GM12878 (cell line): ENCODE measurements around the gene DOCK2.

Experiments
- ESRRA ChIP-seq: IDR thresholded peaks from 2 replicates; pipeline ENCODE4 v1.6.1; 2012; ENCODE audit warnings: mild to moderate bottlenecking, low read length, improper control_type of control experiment
- EZH2 ChIP-seq: IDR thresholded peaks from 2 replicates; pipeline ENCODE4 v1.6.1; 2012; ENCODE audit warnings: low read depth, mild to moderate bottlenecking, control low read depth, inconsistent platforms, low read length, borderline replicate concordance; ENCODE audit not compliant: control insufficient read depth
- POLR2A ChIP-seq: IDR thresholded peaks from 2 replicates; pipeline ENCODE4 v1.6.1; 2011; ENCODE audit warnings: low read depth, mild to moderate bottlenecking, low read length
- RAD21 ChIP-seq: IDR thresholded peaks from 2 replicates; pipeline ENCODE4 v1.6.1; 2011; ENCODE audit warnings: mild to moderate bottlenecking, low read depth, low read length, moderate library complexity; ENCODE audit not compliant: insufficient read depth
- TF ChIP-seq, protein P1 (sequence below), 3 experiments: IDR thresholded peaks in 2 of 3; conservative IDR thresholded peaks in 1 of 3; 2 replicates each; pipeline ENCODE4 v1.5.1; 2011; ENCODE audit warnings: low read depth in 3 of 3, low read length in 3 of 3, mild to moderate bottlenecking in 3 of 3, control low read depth in 2 of 3, moderate library complexity in 2 of 3, inconsistent platforms in 1 of 3, mixed read lengths in 1 of 3; ENCODE audit not compliant: control insufficient read depth in 2 of 3, insufficient read depth in 1 of 3; ENCODE audit errors: extremely low read depth in 1 of 3
- TF ChIP-seq, protein P2 (sequence below): IDR thresholded peaks from 2 replicates; pipeline ENCODE4 v1.6.1; 2012; ENCODE audit warnings: low read depth, low read length, improper control_type of control experiment
- TF ChIP-seq, protein P3 (sequence below): fragments of 150-350 bp; IDR thresholded peaks from 2 replicates; pipeline ENCODE4 v1.6.1; 2016; ENCODE audit warnings: low read depth, low read length

DNA sequence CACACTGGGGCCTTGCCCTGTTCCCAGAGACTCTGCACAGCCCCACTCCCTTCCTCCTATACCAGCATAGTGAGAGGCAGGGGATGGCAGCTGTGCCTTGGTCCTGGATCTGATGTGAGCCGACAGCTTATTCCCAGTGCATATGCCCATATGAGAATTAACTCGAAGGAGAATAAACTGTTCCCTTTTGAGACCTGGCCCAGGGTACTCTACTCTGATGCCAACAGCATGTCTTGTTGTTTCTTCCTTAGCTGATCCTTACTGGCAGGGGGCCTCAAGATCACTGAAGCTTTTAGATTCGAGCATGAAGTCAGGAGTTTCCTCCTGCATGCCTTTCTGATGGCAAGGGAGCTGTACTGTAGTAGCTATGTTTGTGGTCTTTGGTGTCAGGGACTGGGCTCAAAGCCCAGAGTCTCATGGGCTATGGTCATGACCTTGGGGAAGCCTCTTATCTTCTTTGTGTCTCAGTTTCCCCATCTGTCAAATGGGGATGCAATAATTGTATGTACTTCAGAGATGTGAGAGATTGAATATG, 57.1 kb downstream of the DOCK2 start:
- no peak for TF ChIP-seq RAD21
- TF ChIP-seq, protein P1, sequence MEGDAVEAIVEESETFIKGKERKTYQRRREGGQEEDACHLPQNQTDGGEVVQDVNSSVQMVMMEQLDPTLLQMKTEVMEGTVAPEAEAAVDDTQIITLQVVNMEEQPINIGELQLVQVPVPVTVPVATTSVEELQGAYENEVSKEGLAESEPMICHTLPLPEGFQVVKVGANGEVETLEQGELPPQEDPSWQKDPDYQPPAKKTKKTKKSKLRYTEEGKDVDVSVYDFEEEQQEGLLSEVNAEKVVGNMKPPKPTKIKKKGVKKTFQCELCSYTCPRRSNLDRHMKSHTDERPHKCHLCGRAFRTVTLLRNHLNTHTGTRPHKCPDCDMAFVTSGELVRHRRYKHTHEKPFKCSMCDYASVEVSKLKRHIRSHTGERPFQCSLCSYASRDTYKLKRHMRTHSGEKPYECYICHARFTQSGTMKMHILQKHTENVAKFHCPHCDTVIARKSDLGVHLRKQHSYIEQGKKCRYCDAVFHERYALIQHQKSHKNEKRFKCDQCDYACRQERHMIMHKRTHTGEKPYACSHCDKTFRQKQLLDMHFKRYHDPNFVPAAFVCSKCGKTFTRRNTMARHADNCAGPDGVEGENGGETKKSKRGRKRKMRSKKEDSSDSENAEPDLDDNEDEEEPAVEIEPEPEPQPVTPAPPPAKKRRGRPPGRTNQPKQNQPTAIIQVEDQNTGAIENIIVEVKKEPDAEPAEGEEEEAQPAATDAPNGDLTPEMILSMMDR (IDR thresholded peaks at IDR 0.05 in 2 of 3, conservative IDR thresholded peaks at IDR 0.05 in 1 of 3; ENCODE audit: control insufficient read depth in 2 of 3, extremely low read depth in 1 of 3, insufficient read depth in 1 of 3, low read depth in 3 of 3, low read length in 3 of 3), result no peak
- no peak for TF ChIP-seq EZH2
- no peak for TF ChIP-seq POLR2A
- no peak for TF ChIP-seq ESRRA
- TF ChIP-seq, protein P2, sequence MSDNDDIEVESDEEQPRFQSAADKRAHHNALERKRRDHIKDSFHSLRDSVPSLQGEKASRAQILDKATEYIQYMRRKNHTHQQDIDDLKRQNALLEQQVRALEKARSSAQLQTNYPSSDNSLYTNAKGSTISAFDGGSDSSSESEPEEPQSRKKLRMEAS, result no peak
- TF ChIP-seq, protein P3, sequence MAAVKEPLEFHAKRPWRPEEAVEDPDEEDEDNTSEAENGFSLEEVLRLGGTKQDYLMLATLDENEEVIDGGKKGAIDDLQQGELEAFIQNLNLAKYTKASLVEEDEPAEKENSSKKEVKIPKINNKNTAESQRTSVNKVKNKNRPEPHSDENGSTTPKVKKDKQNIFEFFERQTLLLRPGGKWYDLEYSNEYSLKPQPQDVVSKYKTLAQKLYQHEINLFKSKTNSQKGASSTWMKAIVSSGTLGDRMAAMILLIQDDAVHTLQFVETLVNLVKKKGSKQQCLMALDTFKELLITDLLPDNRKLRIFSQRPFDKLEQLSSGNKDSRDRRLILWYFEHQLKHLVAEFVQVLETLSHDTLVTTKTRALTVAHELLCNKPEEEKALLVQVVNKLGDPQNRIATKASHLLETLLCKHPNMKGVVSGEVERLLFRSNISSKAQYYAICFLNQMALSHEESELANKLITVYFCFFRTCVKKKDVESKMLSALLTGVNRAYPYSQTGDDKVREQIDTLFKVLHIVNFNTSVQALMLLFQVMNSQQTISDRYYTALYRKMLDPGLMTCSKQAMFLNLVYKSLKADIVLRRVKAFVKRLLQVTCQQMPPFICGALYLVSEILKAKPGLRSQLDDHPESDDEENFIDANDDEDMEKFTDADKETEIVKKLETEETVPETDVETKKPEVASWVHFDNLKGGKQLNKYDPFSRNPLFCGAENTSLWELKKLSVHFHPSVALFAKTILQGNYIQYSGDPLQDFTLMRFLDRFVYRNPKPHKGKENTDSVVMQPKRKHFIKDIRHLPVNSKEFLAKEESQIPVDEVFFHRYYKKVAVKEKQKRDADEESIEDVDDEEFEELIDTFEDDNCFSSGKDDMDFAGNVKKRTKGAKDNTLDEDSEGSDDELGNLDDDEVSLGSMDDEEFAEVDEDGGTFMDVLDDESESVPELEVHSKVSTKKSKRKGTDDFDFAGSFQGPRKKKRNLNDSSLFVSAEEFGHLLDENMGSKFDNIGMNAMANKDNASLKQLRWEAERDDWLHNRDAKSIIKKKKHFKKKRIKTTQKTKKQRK, result no peak
